Epithelial cell of esophagus (primary cell): ENCODE data around the gene KLHL33.

Experiments used
- DNase-seq: peaks from one replicate; pipeline ENCODE4 v3.0.0; 2010; ENCODE audit warnings: low read depth
- H3K4me3 ChIP-seq: 2 replicates; pipeline ENCODE4 v1.5.1; 2011; ENCODE audit warnings: mild to moderate bottlenecking, low read length, control low read depth
- TF ChIP-seq, protein P1 (sequence below): IDR thresholded peaks from 2 replicates; pipeline ENCODE4 v1.5.1; 2011; ENCODE audit warnings: low read depth, mild to moderate bottlenecking, low read length, control low read depth, inconsistent platforms; ENCODE audit not compliant: insufficient read depth; ENCODE audit errors: missing control alignments

Gene KLHL33

DNA sequence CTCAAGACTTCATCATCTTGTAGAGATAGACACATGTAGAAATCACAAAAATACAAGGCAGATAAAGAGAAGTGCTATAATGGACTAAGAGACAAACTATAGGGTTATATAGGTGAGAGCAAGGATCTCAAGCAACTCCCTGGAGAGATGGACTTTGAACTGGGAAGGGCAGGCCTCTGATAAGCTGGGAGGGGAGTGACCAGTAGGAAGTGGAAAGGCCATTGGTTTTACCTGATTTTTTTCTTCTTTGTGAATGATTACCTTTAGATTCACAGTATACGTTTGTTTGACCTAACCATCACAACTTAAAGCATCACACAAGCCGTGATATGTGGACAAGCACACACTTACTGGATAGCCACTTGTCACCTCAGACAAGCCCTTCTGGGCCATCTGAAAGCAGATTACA lies 17.5 kb downstream of the KLHL33 start:
- no peak overlapping the region for H3K4me3 ChIP-seq
- DNase-seq: no peak
- TF ChIP-seq, protein P1, sequence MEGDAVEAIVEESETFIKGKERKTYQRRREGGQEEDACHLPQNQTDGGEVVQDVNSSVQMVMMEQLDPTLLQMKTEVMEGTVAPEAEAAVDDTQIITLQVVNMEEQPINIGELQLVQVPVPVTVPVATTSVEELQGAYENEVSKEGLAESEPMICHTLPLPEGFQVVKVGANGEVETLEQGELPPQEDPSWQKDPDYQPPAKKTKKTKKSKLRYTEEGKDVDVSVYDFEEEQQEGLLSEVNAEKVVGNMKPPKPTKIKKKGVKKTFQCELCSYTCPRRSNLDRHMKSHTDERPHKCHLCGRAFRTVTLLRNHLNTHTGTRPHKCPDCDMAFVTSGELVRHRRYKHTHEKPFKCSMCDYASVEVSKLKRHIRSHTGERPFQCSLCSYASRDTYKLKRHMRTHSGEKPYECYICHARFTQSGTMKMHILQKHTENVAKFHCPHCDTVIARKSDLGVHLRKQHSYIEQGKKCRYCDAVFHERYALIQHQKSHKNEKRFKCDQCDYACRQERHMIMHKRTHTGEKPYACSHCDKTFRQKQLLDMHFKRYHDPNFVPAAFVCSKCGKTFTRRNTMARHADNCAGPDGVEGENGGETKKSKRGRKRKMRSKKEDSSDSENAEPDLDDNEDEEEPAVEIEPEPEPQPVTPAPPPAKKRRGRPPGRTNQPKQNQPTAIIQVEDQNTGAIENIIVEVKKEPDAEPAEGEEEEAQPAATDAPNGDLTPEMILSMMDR: no peak

DNA sequence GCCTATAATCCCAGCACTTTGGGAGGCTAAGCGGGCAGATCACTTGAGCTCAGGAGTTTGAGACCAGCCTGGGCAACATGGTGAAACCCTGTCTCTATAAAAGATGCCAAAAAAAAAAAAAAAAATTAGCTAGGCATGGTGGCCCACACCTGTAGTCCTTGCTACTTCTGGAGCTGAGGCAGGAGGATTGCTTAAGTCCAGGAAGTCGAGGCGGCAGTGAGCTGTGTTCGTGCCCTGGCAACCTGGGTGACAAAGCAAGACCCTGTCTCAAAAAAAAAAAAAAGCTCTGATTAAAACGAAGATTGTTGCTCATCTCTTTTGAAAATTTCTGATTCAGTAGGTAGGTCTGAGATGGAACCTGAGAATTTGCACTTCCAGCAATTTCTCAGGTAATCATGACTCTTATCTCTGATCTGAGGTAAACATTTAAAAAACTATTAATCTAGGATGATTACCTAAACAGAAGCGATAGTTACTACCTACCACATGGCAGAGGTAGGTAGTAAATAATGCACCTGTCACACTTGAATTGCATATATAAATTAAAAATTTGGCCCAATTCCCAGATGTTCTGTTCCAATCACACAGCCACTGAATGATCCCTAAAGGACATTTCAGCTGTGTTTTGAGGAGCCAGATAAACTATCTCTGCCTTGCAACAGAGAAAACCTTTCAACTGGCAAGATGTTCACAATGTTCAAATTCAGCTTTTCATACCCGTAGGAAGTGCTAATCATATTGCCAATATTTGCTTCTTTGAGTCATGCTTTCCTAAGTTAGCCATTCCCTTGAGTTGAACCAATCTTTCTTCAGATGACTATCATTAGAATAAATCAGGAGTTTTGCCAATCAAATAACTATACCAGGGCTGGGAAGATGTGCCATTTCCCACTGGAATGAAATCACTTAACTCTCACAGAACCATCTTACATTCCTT lies 18.4 kb downstream of the KLHL33 start:
- no peak overlapping the region for H3K4me3 ChIP-seq
- no peak for DNase-seq
- TF ChIP-seq, protein P1: no peak

DNA sequence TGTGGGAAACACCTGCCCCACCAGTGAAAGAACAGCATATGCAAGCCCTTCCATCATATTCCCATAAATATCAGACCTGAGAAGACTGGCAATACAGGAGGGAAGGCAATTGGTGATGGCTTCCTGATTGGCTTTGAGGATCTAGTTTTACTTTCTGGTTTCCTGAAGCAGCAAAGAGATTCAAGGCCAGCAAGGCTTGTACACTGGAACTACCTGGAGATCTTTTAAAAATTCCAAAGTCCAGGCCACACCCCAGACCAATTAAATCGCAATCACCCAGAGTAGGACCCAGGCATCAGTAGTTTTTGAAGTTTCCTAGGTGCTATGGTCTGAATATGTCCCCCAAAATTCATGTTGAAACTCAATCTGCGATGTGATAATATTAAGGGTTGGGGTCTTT lies 19.7 kb downstream of the KLHL33 start:
- TF ChIP-seq, protein P1: no peak
- no peak for DNase-seq
- H3K4me3 ChIP-seq: no peak overlapping the region

DNA sequence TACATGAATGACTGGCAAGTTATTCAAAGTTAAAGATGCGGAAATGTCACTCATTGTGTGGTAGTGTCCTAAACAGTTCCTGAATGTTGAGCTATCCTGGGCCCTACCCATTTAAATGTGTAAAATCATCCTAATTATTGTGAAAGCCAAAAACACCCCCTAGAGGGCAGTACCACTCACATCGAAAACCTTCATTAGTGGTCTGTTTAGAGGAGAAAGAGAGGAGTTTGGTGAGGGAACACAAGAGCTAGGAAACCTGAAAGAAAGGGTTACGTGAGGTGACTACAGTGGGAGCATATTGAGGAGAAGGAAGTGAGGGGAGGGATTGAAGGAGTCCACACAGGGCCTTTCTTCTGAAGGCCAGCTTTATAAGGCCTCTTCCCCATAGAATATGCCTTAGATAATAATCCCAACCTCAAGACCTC lies 20.2 kb downstream of the KLHL33 start:
- peak; percentile 55 for DNase-seq
- TF ChIP-seq, protein P1: peak; percentile 62
- no peak overlapping the region for H3K4me3 ChIP-seq

DNA sequence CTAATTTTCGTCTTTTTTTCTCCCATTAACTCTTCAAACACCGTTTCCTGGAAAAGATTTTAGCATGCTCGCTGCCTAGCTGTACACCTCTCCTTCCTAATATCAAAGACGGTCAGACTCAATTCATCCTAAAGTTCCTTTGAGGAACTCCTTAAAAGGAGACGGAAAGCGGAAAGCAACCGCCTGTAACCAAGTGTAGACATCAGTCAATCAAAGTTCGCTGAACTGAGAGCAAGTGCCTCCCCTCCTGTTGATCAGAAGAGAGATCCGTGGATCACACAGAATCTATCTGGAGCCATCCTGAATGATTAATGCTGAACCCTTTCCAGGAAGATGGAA lies 22.3 kb downstream of the KLHL33 start:
- DNase-seq: no peak
- TF ChIP-seq, protein P1: no peak
- H3K4me3 ChIP-seq: peak overlapping the region; percentile 86

DNA sequence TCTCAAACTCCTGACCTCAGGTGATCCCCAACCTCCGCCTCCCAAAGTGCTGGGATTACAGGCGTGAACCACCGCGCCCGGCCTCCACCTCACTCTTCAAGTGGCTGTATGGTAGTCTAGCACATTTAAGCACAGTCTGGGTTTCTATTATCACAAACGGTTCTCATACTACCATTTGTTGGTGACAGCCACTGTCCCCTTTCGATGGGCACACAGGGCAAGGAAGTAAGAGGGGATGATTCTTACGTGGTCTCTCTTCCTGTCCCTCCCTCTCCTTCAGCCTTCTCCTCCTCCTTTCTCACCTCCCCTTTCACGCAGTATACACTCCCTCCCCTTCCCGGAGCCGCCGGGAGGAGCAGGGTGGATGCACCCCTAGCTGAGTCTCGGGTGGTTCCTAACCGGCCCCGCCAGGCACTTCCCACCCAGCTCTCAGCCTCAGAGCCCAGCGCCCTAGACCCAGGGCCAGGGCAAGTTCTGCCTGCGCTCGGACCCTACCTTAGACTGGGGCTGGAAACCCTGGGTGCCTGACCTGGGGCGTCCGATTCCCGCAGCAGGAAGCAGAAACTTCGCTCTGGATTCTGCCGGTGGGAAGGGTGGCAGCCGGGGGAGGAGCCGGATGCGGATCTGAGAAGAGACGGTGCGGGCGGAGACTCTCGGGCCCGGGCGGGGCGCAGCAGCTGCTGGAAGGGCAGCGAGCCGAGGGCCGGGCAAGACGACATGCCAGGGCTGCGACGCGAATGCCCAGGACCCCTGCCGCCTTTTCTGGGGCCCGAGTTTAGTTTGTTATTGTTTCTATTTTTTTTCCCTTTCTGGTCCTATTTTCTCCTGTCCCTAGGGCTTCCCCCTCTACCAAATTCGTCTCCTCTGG lies 22.9 kb downstream of the KLHL33 start, which contains the start of gene TEP1:
TSS of gene TEP1 (minus strand) at position 626 of the 868 bp plus-strand sequence. CDS start 5,062 bp downstream, outside the sequence.
- TF ChIP-seq, protein P1: no peak
- H3K4me3 ChIP-seq: peak within 1 kb of the TSS; percentile 86
- DNase-seq: peak; percentile 90
